SKM-1 (cell line): ENCODE measurements around the gene PHF19.

Source experiments
- DNase-seq: peaks from one replicate; lab custom pipeline; 2025; ENCODE audit not compliant: unreplicated experiment; lab: John Stamatoyannopoulos, UW

Gene PHF19

DNA sequence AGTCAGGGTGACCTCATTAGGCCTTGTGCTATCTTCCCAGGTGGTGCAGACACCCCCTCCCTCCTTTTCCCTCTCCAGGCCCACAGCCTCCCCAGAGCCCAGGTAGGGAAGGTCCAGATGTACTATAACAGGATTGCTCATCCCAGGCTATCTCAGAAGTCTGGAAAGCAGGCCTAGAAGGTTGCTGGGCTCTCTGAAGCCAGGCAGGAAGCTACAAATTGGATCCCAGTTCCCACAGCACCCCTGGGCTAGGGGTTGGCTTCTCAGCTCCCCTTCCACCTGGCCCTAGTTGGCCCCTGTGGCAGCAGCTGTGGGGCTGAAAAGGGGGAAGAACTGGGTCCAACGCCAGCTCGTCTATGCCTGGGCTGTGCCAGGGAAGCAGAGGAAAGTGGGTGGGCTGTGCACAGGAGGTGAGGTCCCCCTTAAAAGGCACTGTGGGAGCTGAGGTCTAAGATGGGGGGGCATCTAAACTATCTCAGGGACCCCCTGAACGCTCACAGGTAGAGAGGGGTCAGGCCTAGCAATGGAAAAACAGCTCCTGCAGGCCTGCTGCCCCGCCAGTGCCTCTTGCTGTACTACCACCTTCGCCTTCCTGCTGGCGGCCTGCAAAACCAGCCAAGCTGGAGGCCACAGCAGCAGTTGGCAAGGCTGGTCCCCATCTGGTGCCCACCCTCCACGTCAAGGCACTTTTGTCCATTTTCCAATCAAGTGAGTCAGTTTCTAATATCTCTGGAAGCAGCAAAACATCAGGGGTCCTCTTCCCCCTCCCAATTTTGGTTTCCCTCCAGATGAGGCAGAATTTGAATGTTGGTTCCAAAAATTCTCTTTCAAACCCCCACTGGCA is 20.9 kb downstream of the PHF19 start:
- DNase-seq: no peak

DNA sequence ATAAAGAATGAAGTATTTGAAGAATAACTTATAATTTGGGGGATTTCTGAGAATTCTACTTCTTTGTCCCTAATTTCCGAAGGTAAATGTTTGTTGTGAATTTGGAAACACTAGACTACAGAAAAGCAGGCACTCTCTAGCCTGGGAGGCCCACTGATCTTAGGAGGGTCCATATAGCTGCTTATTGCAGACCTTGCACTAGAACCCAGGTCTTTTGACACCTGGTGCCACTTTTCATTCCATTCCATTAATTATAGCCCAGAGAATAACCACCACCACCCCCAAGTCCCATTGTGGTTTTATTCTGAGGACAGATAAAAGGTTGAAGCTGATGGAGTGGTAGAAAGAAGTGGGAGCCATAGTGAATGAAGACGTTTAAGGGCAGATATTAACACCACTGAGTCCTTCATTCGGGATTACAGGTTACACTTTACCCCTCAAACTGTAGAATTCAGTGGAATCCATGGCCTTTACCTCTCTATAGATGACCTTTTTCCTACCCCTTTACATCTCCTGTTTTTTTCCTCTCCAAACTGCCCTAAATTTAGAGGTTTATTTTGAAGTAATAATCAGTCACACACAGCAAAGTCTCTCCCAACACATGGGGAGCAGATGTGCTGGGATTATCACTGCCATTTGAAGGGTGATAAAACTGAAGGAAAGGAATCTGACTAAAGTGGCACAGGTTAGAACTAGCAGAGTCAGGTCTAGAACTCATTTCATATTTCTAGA is 22.2 kb downstream of the PHF19 start:
- DNase-seq: no peak

DNA sequence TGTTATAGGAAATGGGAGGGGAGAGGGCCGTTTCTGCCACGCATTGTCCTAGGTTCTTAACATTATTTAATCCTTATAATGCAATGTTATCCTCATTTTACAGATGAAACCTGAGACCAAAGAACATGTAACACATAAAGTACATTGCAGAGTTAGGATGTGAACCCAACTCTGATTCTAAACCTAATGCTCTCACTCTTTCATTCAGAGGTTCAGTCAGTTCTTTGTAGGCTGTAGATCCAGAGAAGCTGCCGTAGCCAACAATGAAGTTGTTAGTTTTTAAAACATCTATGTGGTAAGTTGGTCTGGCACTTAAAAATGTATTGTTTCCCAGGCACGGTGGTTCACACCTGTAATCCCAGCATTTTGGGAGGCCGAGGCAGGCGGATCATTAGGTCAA is 23.8 kb downstream of the PHF19 start:
- no peak for DNase-seq

DNA sequence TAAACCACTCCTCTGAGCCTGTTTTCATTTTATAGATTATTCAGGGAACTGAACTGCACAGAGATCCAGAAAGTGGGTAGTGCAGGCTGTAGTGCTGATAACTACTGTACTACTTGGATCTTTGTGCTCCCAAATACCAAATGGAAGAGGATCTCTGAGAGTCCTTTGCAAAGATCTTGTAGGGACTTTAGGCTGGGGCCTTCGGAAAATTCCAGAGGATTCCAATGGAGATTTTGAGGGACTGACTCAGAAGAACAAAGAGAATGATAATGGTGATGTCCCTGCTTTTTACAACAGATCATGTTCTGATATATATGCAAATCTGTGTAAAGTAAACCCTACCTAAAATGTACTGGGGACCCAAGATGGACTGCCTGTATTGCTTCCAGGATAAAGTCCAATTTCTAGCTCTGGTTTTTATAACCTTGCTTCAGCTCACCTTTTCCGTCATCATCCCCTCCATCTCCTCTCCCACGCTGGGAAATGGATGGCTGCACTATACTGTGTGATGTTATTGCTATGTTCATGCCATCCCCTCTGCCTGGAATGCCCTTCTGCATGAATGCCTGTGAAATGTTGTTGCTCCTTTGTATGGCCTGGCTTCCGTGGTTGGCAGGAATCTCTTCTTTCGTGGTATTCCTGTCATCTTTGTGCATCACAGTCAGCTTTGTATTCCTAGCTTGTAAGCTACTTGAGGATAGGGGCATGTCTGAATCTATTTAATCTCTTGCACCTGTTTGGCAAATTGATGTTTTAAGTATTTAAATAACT is 24.6 kb downstream of the PHF19 start:
- DNase-seq: no peak

DNA sequence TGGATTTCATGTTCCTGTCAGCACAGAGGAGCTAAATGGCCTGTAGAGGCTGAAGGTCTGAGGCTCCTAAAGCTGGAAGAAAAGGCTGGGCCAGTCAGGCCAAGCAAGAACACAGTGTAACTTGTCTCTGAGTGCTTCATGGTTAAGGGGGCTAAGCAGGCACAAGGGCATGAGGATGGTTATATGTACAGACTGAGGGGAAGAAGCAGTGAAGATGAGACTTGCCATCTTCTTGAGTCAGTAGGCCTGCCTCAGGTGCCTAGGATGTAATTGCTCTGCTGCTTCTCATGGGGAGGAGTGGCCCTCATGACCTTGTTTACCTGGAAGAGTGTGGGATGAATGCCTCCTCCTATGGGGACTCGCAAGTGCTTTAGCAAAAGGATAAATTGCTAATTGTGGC is 25.5 kb downstream of the PHF19 start:
- DNase-seq: no peak

DNA sequence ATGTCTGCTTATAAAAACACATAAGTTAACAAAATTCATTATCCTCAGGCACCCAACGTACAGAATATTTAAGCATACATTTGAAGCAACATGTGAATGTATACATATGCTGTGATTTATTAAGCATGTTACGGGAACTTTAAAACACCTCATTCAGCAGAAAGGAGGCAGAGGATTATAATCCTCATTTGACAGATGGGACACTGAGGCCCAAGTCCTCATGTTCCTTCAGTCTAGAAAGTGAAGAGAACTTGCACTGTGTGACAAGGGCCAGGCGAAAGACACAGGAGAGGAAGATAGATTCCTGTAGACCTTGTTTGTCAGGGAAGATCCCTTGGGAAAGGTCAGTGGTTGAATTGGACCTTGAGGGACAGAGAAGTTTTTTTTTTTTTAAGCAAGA is 26.7 kb downstream of the PHF19 start:
- DNase-seq: no peak

DNA sequence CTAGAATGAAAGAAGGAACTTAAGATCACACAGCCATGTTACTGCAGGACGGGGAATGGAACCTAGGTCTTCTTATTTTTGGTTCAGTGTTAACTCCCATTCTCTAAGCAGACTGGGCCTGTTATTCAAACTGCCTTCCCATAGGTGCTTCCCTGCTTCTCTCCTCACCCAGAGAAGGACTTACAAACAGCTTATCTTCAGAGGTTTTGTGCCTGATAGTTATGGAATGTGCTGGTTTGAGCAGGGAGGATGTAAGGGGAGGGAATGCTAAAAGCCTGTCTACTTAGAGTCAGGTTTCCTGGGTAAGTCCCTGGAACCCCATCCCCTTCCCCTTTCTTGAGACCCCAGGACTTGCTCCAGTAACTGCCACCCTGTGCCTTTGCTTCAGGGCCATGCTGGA is 30.1 kb downstream of the PHF19 start:
- no peak for DNase-seq

DNA sequence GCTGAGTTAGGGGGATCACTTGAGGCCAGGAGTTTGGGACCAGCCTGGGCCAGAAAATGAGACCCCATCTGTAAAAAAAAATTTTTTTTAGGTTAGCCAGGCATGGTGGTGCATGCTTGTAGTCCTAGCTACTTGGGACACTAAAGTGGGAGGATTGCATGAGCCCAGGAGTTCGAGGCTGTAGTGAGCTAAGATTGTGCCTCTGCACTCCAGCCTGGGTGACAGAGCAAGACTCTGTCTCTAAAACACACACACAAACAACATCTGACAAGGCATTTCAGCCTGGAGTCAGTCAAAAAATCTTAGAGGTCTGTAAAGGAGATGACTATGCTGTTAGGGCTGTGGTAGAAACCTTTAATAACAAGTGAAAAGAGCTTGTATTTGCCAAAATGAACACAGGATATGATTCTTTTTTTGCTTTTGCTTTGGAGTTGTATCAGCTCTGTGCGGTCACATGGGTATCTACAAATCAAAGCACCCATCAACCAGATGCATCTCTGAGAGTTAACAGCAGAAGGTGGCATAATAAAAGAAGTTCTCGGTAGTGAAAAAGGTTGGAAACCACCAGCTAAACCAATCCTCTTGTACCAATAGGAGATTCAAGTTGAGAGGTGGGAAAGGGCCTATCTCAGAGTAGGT is 30.6 kb downstream of the PHF19 start:
- DNase-seq: no peak

DNA sequence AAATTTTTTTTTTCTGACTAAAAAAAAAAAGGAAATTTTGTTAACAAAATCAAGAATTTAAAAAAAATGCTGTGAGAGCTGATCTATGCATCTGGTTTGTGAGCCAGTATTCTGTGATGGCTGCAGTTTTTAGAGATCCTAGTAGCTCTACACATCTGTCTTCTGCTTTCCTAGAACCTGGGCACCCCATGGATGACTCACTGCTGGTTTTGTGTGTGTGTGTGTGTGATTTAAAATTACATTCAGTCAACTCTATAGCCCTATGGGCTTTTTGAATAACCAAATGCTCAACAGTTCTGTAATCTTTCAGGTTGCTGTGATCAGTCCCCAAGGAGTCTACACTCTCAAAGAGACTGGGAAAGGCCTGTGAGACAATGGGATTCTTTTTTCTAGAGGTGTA is 31.7 kb downstream of the PHF19 start:
- no peak for DNase-seq

DNA sequence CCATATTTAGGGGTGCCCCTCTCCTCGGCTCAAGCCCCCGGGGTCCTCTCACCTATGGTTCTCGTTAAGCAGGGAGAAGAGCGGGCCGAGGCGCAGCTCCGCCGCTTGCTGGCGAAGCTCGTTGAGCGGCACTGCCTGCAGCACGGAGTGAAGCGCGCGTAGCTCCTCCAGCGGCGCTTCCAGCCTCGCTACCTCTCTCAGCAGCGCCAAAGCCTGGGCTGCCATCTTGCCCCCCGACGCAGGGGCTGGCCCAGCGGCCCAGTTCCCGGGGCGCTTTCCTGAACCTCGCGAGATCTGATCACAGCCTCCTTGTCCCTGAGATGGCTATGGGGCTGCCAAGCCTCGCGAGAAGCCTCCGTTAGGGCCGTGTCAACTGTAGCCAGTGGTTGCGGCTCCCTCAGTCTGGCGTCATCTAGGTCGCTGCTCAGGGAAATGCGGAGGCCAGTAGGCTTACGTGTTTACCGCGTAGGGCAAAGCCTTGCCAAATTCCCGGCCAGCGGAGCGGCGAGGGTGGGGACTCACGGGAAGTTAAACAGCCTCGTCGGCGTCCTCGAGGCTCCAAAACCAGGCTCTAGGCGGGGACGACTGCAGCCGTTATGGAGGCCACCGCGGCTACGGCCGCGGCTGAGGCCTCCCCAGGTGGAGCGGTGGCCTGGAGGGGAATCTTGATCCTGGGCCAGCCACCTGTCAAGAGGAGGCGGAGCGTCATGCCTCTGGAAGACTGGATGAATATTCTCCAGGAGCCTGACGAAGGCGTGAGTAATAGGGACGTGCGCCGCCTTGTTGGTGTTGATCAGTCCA is 34.1 kb downstream of the PHF19 start, which contains the start of gene PSMD5:
Gene PSMD5, minus strand, starts transcription at position 238 of the 801 bp plus-strand sequence. Its CDS starts 13 bp downstream, at position 225.
- peak; percentile 97 for DNase-seq

DNA sequence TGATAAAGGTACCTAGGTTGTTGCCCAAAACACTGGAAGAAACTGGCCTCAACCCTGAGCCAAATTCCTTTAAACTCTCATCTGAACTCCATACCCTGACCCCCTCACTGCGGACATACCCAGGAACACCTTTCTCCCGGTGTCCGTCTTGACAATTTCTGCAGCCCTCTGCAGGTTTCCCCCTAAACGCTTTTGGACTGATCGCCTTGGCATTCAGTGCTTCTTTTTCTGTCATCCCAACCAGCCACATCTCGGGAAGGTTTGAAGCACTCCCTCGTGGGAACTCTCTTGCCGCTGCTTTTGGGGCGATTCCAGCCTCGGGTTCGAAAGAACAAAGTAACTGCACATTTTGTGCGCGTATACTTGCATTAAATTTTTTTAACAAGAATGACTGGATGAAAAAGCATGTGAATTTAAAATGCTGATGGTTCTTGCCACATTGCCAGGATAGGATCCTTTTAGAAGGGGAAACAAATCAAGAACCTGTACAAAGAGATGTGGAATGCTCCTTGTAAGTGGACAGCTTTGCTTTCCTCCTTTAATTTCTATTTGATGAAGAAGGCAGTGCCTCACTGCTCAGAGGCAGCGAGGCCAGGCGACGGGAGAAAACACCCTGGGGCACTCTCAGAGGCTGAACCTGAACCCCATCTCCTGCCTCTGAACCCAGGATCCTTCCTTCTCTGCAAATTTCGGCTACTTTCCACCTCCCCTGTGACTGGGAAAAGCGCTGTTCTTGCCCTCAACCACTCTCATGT is 34.9 kb downstream of the PHF19 start:
- no peak for DNase-seq

DNA sequence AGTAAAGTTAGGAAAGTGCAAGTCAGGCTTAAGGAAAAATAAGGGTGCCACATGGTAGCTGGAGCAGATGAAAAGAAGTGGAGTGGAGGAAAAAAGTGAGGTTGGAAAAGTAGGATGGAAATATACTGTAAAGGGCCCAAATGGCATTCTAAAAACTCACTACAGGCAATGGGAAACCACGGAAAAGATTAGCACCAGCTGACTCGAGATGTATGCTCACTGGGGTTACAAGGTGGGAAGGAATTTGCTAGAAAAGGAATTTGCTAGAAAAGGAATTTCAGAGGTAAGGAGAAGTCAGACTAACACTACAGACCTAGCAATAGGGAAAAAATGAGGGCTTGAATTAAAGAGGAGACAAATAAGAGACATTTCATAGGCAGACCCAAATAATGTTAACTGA is 37.8 kb downstream of the PHF19 start:
- no peak for DNase-seq

DNA sequence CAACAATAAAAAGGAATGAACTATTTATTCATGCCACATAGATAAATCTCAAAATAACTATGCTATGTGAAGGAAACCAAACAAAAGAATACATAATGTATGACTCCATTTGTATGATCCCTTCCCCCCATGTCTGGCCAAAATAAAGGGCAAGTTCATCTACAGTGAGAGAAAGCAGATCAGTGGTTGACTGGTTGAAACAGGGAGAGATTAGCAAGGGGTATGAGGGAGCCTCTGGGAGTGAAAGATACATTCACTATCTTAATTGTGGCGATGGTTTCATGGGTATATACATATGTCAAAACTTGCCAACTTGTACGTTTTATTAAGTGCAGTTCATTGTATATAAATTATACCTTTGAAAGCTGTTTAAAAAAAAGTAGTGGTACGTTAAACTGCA is 39.1 kb downstream of the PHF19 start:
- no peak for DNase-seq

DNA sequence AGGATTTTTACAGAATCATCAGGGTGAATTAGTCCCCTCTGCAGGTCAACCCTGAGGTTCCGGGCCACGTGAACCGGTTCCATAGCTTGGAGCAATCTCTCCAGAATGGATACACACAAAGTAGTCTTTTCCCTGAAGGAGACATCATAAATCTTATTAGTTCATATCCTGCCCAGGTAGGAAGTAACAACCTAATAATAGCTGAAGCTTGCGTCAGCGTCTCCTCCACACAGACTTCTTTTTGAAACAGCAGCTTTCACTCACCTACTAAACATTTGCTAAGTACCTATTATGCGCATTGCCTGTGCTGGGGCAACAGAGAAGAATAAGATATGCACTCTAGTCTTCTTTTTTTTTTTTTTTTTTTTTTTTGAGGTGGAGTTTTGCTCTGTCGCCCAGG is 43.7 kb downstream of the PHF19 start:
- no peak for DNase-seq

DNA sequence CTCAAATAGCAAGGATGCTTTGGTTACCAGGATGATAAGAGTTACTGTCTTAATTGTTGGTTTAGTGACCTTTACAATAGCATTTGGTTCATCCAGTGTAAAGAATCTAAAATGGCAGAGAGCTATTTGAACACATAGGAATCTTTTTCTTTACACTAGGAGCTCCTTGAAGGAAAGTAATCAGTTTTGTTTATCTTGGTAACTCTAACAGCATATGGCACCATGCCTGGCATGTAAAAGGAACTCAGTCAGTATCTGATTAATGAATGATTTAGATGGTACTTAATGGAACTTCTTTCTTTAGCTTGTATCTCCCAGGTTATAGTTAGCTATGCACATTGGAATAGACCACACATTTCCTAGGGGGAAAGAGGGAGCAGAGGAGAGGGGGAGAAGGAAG is 44.2 kb downstream of the PHF19 start:
- no peak for DNase-seq

DNA sequence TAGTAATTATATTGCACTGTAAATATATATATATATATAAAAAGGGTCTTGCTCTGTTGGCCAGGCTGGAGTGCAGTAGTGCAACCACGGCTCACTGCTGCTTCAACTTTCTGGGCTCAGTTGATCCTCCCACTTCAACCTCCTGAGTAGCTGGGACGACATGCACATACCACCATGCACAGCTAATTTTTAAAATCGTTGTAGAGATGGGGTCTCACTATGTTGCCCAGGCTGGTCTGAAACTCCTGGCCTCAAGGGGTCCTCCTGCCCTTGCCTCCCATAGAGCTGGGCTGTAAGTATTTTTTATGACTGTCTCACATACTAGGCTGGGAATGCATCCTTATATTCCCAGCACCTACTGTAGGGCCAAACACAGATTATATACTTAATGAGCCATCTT is 46.1 kb downstream of the PHF19 start:
- DNase-seq: no peak

DNA sequence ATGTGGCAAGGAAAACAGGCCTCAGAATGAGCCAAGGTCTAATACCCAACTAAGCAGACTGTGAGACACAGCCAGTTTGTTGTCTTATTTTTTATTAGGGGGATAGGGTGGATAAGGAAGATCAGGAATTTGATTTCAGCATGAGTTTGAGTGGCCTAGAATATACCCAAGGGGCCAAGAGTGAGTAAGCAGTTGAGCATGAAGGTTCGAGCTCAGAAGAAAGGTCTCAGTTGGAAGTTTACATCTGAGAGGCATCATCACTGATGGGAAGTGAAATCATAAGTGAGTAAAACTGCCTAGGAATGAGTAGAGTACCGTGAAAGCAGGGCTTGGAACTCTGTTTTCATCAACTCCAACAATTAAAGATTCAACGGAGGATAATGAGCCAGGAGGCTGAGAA is 46.8 kb downstream of the PHF19 start:
- DNase-seq: no peak

DNA sequence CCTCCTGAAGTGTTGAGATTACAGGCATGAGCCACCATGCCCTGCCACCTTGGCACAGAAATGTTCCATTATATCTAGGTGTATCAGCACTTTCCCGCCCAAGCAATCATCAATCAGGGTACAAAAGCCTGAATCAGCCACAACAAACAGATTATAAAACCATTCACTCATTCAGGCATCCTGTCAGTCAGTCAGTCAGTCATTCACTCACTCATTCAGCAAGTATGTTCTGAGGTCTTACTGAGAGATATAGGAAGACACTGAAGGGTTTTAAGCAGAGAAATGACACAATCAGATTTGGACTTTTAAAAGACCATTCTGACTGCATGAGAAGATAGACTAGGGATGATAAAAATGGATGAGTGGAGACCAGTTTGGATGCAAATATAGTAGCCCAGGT is 47.3 kb downstream of the PHF19 start:
- no peak for DNase-seq

DNA sequence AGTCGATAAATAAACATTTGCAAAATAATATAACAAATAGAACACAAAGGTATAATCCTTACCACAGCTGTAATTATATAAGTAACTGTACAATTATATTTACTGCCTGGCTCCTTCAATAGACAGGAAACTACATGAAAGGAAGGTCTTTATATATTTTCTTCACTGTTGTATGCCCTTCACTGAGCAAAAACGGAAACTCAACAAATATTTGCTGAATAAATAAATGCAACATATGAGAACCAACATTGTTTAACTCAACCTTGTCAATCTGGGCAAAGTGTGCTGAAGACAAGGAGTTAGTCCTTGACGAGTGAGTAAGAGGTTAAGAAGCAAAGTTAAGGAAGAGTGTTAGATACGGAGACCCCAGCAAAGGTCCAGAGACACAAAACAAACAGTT is 56.9 kb downstream of the PHF19 start:
- no peak for DNase-seq

DNA sequence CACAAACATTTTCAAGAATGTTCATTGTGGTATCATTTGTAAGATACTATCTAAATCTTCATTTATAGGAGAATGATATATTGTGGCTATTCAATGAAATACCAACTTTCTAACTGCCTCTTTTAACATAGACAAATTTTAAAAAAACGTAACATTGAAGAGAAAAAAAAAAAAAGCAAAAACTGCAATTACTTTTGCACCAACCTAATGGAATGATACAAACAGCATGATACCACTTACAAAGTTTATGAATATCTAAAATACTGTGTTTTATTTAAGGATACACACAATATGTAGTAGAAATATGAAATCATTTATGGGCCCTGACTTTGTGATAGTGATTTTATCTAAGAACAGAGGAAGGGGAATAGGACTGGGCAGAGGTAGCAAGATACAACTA is 58.4 kb downstream of the PHF19 start:
- no peak for DNase-seq
